ENCODE measurements around the gene DST. TPM values are rescaled to one million over a fixed set of nuclear protein-coding genes. Genes with fewer than 3 reads are reported as not detected.

The DST gene
- total RNA-seq, 1 experiment from 2014 or later: 71.8 TPM

DNA sequence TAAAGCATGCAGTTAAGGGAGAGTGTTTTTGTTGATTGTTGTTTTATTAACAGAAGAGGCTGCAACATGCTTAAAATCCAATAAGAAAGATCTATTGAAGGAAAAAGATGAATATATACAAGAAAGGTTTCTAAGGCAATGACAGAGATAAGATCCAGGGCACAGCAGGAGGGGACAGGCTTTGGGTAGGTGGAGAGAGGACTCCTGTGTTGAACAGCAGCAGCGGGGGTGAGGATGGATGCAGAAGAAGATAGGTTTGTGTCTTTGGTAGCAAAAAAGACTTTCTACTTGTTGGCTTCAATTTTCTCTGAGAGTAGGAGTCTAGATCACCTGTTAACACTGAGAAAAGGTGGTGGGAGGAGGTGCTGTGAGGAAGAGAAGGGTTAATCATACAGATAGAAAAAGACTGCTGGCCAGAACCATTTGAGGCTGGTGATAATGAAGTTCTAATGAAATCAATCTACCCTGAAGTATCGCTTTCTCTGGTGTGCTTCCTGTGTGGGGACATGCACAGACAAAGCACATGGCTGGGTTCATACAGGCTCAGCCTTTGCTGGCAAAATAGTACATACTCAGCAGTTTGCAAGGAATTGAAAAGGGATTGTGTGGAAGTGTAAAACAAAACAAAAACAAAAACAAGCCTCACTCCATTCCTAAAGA is 17.2 kb upstream of the DST start:
- CTCF ChIA-PET: no interaction called here

DNA sequence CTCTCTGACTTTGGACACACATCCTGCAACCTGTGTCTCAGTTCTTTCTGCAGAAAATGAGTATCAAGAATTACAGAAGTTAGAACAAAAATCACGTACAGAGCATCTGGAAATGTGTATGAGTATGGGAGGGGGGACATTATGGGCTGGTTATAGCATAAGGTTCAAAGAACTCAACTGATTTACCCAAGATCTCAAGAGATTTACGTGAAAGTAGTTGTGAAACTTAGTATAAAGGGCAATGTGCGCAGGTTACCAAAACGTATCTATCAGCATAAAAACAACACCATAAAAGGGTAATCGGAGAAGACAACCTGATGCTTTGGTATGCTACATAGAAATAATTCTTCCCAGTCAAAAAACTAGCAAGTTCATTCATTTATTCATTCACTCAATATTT is 15.6 kb upstream of the DST start:
- H3K27me3 ChIP-seq (replicated peaks; ENCODE audit: insufficient read depth, low read depth, low read length, poor library complexity): no peaks in the 10 kb centered on the region
- intact Hi-C loops (cut with micrococcal nuclease; ENCODE audit: unreplicated experiment): no loop called here
- TF ChIP-seq, protein P1, sequence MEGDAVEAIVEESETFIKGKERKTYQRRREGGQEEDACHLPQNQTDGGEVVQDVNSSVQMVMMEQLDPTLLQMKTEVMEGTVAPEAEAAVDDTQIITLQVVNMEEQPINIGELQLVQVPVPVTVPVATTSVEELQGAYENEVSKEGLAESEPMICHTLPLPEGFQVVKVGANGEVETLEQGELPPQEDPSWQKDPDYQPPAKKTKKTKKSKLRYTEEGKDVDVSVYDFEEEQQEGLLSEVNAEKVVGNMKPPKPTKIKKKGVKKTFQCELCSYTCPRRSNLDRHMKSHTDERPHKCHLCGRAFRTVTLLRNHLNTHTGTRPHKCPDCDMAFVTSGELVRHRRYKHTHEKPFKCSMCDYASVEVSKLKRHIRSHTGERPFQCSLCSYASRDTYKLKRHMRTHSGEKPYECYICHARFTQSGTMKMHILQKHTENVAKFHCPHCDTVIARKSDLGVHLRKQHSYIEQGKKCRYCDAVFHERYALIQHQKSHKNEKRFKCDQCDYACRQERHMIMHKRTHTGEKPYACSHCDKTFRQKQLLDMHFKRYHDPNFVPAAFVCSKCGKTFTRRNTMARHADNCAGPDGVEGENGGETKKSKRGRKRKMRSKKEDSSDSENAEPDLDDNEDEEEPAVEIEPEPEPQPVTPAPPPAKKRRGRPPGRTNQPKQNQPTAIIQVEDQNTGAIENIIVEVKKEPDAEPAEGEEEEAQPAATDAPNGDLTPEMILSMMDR (conservative IDR thresholded peaks at IDR 0.05; ENCODE audit: low read depth, low read length): no peak
- no peak for TF ChIP-seq EZH2 (IDR thresholded peaks at IDR 0.05; ENCODE audit: borderline replicate concordance, low read depth, low read length, poor library complexity, severe bottlenecking)
- no peak for DNase-seq (ENCODE audit: low spot score)
- no peak overlapping the region for H3K27ac ChIP-seq (ENCODE audit: low read depth, low read length, poor library complexity, severe bottlenecking)
- H3K4me1 ChIP-seq (ENCODE audit: insufficient read depth, low read length, poor library complexity, severe bottlenecking): peaks cover 10% of the 10 kb centered on the region
- ChIA-PET POLR2A (ENCODE audit: low non-redundant PET) (no interaction called here), CTCF (no interaction called here)
- no peak overlapping the region for H3K4me3 ChIP-seq (ENCODE audit: low read depth, low read length, poor library complexity, severe bottlenecking)
- no peaks in the 10 kb centered on the region for H3K9me3 ChIP-seq (ENCODE audit: low read depth, low read length, poor library complexity, severe bottlenecking)
- H3K36me3 ChIP-seq (ENCODE audit: insufficient read depth, low read length, poor library complexity, severe bottlenecking): no peaks in the 10 kb centered on the region
- BruUV-seq (replicated peaks): no TSS peak

More for the DNA sequence above, 17.2 kb upstream of the DST start:
- no peak for TF ChIP-seq EZH2 (IDR thresholded peaks at IDR 0.05; ENCODE audit: borderline replicate concordance, low read depth, low read length, poor library complexity, severe bottlenecking)
- TF ChIP-seq, protein P1 (conservative IDR thresholded peaks at IDR 0.05; ENCODE audit: low read depth, low read length): no peak
- Histone ChIP-seq H3K27ac (ENCODE audit: low read depth, low read length, poor library complexity, severe bottlenecking) (no peak overlapping the region), H3K9me3 (ENCODE audit: low read depth, low read length, poor library complexity, severe bottlenecking) (no peaks in the 10 kb centered on the region), H3K36me3 (ENCODE audit: insufficient read depth, low read length, poor library complexity, severe bottlenecking) (no peaks in the 10 kb centered on the region), H3K4me3 (ENCODE audit: low read depth, low read length, poor library complexity, severe bottlenecking) (no peak overlapping the region), H3K4me1 (ENCODE audit: insufficient read depth, low read length, poor library complexity, severe bottlenecking) (peaks cover 7% of the 10 kb centered on the region), H3K27me3 (replicated peaks; ENCODE audit: insufficient read depth, low read depth, low read length, poor library complexity) (no peaks in the 10 kb centered on the region)
- no peak for DNase-seq (ENCODE audit: low spot score)
- POLR2A ChIA-PET (ENCODE audit: low non-redundant PET): no interaction called here
- intact Hi-C loops (cut with micrococcal nuclease; ENCODE audit: unreplicated experiment): no loop called here
- BruUV-seq (replicated peaks): no TSS peak

DNA sequence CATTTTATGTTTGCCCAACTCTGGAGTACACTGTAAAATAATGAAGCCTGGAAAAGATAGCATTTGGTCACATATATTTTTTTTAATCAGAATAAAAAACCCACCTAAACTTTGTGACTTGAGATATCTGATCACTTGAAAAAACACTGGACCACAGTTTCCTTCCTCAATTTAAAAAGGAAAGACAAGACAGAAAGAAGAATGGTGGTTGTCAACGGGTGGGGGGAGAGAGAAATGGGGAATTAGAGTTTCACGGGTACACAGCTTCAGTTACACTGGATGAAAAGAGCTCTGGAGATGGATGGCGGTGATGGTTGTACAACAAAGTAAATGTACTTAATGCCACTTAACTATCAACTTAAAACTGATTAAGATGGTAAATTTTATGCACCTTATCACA is 14.7 kb upstream of the DST start:
- intact Hi-C loops (cut with micrococcal nuclease; ENCODE audit: unreplicated experiment): no loop called here
- POLR2A ChIA-PET (ENCODE audit: low non-redundant PET): no interaction called here
- H3K27ac ChIP-seq (ENCODE audit: low read depth, low read length, poor library complexity, severe bottlenecking): no peak overlapping the region

More for the DNA sequence above, 14.7 kb upstream of the DST start:
- BruUV-seq (replicated peaks): no TSS peak
- no peak for DNase-seq (ENCODE audit: low spot score)
- TF ChIP-seq, protein P1 (conservative IDR thresholded peaks at IDR 0.05; ENCODE audit: low read depth, low read length): no peak
- TF ChIP-seq EZH2 (IDR thresholded peaks at IDR 0.05; ENCODE audit: borderline replicate concordance, low read depth, low read length, poor library complexity, severe bottlenecking): no peak
- CTCF ChIA-PET: no interaction called here
- Histone ChIP-seq H3K4me1 (ENCODE audit: insufficient read depth, low read length, poor library complexity, severe bottlenecking) (peaks cover 20% of the 10 kb centered on the region), H3K9me3 (ENCODE audit: low read depth, low read length, poor library complexity, severe bottlenecking) (no peaks in the 10 kb centered on the region), H3K27me3 (replicated peaks; ENCODE audit: insufficient read depth, low read depth, low read length, poor library complexity) (no peaks in the 10 kb centered on the region), H3K4me3 (ENCODE audit: low read depth, low read length, poor library complexity, severe bottlenecking) (no peak overlapping the region), H3K36me3 (ENCODE audit: insufficient read depth, low read length, poor library complexity, severe bottlenecking) (no peaks in the 10 kb centered on the region)
